SK-N-SH (cell line): Measurements from ENCODE around the gene PLCXD1. TPM values are rescaled to one million over a fixed set of nuclear protein-coding genes. Genes with fewer than 3 reads are reported as not detected.

ENCODE experiments used
- CTCF ChIA-PET: fragments of 300-600, 350-600 bp; formaldehyde crosslinking; extraction: SDS; loops from one replicate; lab custom pipeline; 2021; lab: Yijun Ruan, JAX
- POLR2A ChIA-PET: fragments of 350-600 bp; sonication (Branson Sonifier 250); formaldehyde crosslinking; extraction: SDS; loops from one replicate; lab custom pipeline; 2020; ENCODE audit warnings: antibody characterized with exemption, inconsistent platforms; lab: Yijun Ruan, JAX
- DNase-seq: peaks from one replicate; pipeline ENCODE4 v3.0.0; 2012
- H2AFZ ChIP-seq: fragments of 200-600 bp; sonication (generic); 2 replicates; pipeline ENCODE4 v1.8.1; 2016; ENCODE audit warnings: antibody characterized with exemption, mild to moderate bottlenecking, low read depth
- H3F3A ChIP-seq: fragments of 200-600 bp; sonication (generic); replicated peaks from 2 replicates; pipeline ENCODE3; 2016; ENCODE audit warnings: antibody characterized with exemption, mild to moderate bottlenecking; ENCODE audit not compliant: insufficient read depth
- H3K27ac ChIP-seq, 2 experiments: fragments of 200-500 bp in 1 of 2; fragments of 200-600 bp in 1 of 2; sonication (Bioruptor generic) in 1 of 2; sonication (generic), shearing (Covaris generic) in 1 of 2; 2 replicates each; pipeline versions ENCODE4 v1.5.1 to v1.6.1; 2014 to 2016; ENCODE audit warnings: low read depth in 2 of 2, inconsistent platforms in 1 of 2, low read length in 1 of 2, mild to moderate bottlenecking in 1 of 2, mixed read lengths in 1 of 2
- H3K27me3 ChIP-seq: fragments of 200-600 bp; sonication (generic), shearing (Covaris generic); 2 replicates; pipeline ENCODE4 v1.6.1; 2016; ENCODE audit warnings: mixed run types; ENCODE audit not compliant: insufficient read depth
- H3K36me3 ChIP-seq, 2 experiments: fragments of 200-500 bp in 1 of 2; fragments of 200-600 bp in 1 of 2; sonication (Bioruptor generic) in 1 of 2; sonication (generic) in 1 of 2; replicated peaks in 1 of 2; 2 replicates each; pipeline versions ENCODE3 to v1.5.1; 2014 to 2016; ENCODE audit warnings: low read length in 1 of 2, mild to moderate bottlenecking in 1 of 2; ENCODE audit not compliant: insufficient read depth in 2 of 2, control insufficient read depth in 1 of 2
- H3K4me1 ChIP-seq, 2 experiments: fragments of 200-500 bp in 1 of 2; fragments of 200-600 bp in 1 of 2; sonication (Bioruptor generic) in 1 of 2; sonication (generic), shearing (Covaris generic) in 1 of 2; 2 replicates each; pipeline versions ENCODE4 v1.5.1 to v1.6.1; 2014 to 2016; ENCODE audit warnings: low read depth in 1 of 2, low read length in 1 of 2, mixed run types in 1 of 2; ENCODE audit not compliant: insufficient read depth in 2 of 2, control insufficient read depth in 1 of 2
- H3K4me2 ChIP-seq: fragments of 200-600 bp; sonication (generic), shearing (Covaris generic); 2 replicates; pipeline ENCODE4 v1.6.1; 2017; ENCODE audit warnings: mixed run types
- H3K4me3 ChIP-seq, 2 experiments: fragments of 200-500 bp in 1 of 2; fragments of 200-600 bp in 1 of 2; sonication (Bioruptor generic) in 1 of 2; sonication (generic), shearing (Covaris generic) in 1 of 2; 2 replicates each; pipeline versions ENCODE4 v1.5.1 to v1.8.1; 2014 to 2016; ENCODE audit warnings: low read depth in 2 of 2, inconsistent platforms in 1 of 2, low read length in 1 of 2, mild to moderate bottlenecking in 1 of 2, mixed read lengths in 1 of 2, moderate library complexity in 1 of 2
- H3K79me2 ChIP-seq: fragments of 200-600 bp; sonication (generic); 2 replicates; pipeline ENCODE4 v1.8.1; 2017; ENCODE audit warnings: mild to moderate bottlenecking; ENCODE audit not compliant: insufficient read depth
- H3K9ac ChIP-seq: fragments of 200-600 bp; sonication (generic); 2 replicates; pipeline ENCODE4 v1.6.1; 2017; ENCODE audit warnings: mixed run types
- H3K9me2 ChIP-seq: fragments of 200-600 bp; sonication (generic); 2 replicates; pipeline ENCODE4 v1.6.1; 2017; ENCODE audit warnings: mixed run types
- H3K9me3 ChIP-seq: fragments of 200-600 bp; sonication (generic); 2 replicates; pipeline ENCODE4 v1.6.1; 2017; ENCODE audit warnings: mixed run types, mild to moderate bottlenecking, moderate library complexity
- H4K20me1 ChIP-seq: fragments of 200-600 bp; sonication (generic); 2 replicates; pipeline ENCODE4 v1.6.1; 2017; ENCODE audit warnings: mild to moderate bottlenecking, mixed run types; ENCODE audit not compliant: insufficient read depth
- CHD2 ChIP-seq: fragments of 150-350 bp; IDR thresholded peaks from 2 replicates; pipeline ENCODE4 v1.6.1; 2018; ENCODE audit warnings: low read length; ENCODE audit not compliant: partially characterized antibody
- CTCF ChIP-seq: fragments of 200-600 bp; sonication (generic); IDR thresholded peaks from 2 replicates; pipeline ENCODE4 v1.6.1; 2017; ENCODE audit warnings: antibody characterized with exemption, mild to moderate bottlenecking, moderate library complexity
- FOSL2 ChIP-seq: IDR thresholded peaks from 2 replicates; pipeline ENCODE4 v1.4.0; 2012; ENCODE audit warnings: low read depth, mild to moderate bottlenecking, moderate library complexity, borderline replicate concordance
- GATA2 ChIP-seq: sonication (generic); formaldehyde crosslinking; IDR thresholded peaks from 2 replicates; pipeline ENCODE4 v1.5.0; 2020; ENCODE audit warnings: mild to moderate bottlenecking, missing genetic modification reagents
- JUND ChIP-seq: IDR thresholded peaks from 2 replicates; pipeline ENCODE4 v1.4.0; 2012
- MAX ChIP-seq: IDR thresholded peaks from 2 replicates; pipeline ENCODE4 v1.4.0; 2012; ENCODE audit warnings: low read depth
- MXI1 ChIP-seq: IDR thresholded peaks from 2 replicates; pipeline ENCODE4 v1.6.1; 2012; ENCODE audit warnings: mild to moderate bottlenecking, low read depth, low read length, improper control_type of control experiment
- NRF1 ChIP-seq: IDR thresholded peaks from 2 replicates; pipeline ENCODE4 v1.6.1; 2012; ENCODE audit warnings: low read depth, mild to moderate bottlenecking, low read length
- POLR2AphosphoS5 ChIP-seq: IDR thresholded peaks from 2 replicates; pipeline ENCODE4 v1.6.1; 2012; ENCODE audit warnings: low read depth, low read length
- SIN3A ChIP-seq: IDR thresholded peaks from 2 replicates; pipeline ENCODE4 v1.6.1; 2012; ENCODE audit warnings: low read depth, mild to moderate bottlenecking, low read length, moderate library complexity, borderline replicate concordance
- SMC3 ChIP-seq: IDR thresholded peaks from 2 replicates; pipeline ENCODE4 v1.6.1; 2012; ENCODE audit warnings: low read depth, low read length, improper control_type of control experiment
- USF2 ChIP-seq: fragments of 150-350 bp; IDR thresholded peaks from 2 replicates; pipeline ENCODE4 v1.6.1; 2017; ENCODE audit warnings: antibody characterized with exemption, low read length, low read depth, borderline replicate concordance
- WGBS: methylation state at CpG from one replicate; pipeline ENCODE4 v1.1.6; 2017; ENCODE audit warnings: low lambda C conversion rate; 5-methylcytosine and 5-hydroxymethylcytosine counted together
- polyA plus RNA-seq, 3 experiments: library from polyadenylated mRNA; depleted of rRNA; stranded (reverse); fragments of >200 nt; gene quantifications; 2 replicates each; pipeline ENCODE4 v1.2.3, GENCODE V29; 2012
- TF ChIP-seq, protein P1 (sequence below): IDR thresholded peaks from 2 replicates; pipeline ENCODE4 v1.4.0; 2012; ENCODE audit warnings: low read depth, borderline replicate concordance
- TF ChIP-seq, protein P2 (sequence below): IDR thresholded peaks from 2 replicates; pipeline ENCODE4 v1.6.1; 2012; ENCODE audit warnings: mild to moderate bottlenecking, low read depth, low read length, moderate library complexity
- TF ChIP-seq, protein P3 (sequence below): fragments of 150-350 bp; IDR thresholded peaks from 2 replicates; pipeline ENCODE4 v1.6.1; 2016; ENCODE audit warnings: mild to moderate bottlenecking, low read depth, low read length

PLCXD1 gene
- polyA plus RNA-seq, 1 of the 3 experiments (the other 2 are of a cell fraction) = 14.8 TPM

DNA sequence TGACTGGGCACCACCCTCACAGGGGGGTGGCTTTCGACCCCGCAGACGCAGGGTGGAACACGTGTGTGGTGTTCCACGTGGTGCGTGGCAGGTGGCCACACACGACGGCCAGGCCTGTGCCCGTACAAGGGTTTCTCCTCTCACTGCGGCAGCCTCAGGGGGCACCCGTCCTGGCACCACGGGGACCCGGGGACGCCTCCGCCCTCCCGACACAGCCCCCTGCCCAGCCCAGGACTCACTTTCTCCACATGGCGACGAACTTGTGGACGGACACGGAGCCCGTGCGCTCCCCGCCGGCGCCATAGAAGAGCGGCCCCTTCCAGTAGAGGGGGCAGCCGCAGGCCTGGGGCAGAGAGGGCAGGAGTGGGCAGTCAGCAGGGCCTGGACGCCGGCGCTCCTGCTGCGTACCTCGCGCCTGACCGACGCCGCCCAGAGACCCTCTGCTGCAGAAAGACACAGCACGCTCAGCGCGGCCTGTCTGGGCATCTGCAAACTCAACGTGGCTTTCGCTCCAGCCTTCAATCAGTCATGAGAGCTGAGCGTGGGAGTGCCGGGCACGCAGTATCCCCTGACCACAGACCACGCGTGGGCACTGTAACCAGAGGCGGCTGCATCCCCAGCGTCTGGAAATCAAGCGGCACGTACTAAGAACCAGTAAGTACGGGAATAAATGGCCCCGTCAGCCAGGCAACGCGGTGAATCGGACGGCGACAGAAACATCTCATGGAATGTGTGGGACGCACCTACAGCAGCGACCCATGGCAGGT, 66.4 kb downstream of the PLCXD1 start:
- Histone ChIP-seq H3K79me2 (no peaks in the 10 kb centered on the region), H3K27ac (no peak overlapping the region), H3K4me1 (no peaks in the 10 kb centered on the region; a peak in 1 of 4 replicates), H3K9ac (no peak overlapping the region), H3K9me3 (no peaks in the 10 kb centered on the region), H2AFZ (no peak overlapping the region), H3K27me3 (no peaks in the 10 kb centered on the region), H3K4me2 (no peak overlapping the region), H3K4me3 (no peak overlapping the region), H3F3A (no peaks in the 10 kb centered on the region), H4K20me1 (no peaks in the 10 kb centered on the region), H3K9me2 (no peaks in the 10 kb centered on the region), H3K36me3 (peaks cover 4% of the 10 kb centered on the region in 2 experiments)
- TF ChIP-seq MXI1 (no peak), POLR2AphosphoS5 (no peak), GATA2 (CRISPR knock-in tag) (no peak), MAX (no peak), FOSL2 (no peak), CHD2 (no peak), SIN3A (no peak), CTCF (no peak), SMC3 (no peak), NRF1 (no peak), JUND (no peak), USF2 (no peak)
- TF ChIP-seq, protein P1, sequence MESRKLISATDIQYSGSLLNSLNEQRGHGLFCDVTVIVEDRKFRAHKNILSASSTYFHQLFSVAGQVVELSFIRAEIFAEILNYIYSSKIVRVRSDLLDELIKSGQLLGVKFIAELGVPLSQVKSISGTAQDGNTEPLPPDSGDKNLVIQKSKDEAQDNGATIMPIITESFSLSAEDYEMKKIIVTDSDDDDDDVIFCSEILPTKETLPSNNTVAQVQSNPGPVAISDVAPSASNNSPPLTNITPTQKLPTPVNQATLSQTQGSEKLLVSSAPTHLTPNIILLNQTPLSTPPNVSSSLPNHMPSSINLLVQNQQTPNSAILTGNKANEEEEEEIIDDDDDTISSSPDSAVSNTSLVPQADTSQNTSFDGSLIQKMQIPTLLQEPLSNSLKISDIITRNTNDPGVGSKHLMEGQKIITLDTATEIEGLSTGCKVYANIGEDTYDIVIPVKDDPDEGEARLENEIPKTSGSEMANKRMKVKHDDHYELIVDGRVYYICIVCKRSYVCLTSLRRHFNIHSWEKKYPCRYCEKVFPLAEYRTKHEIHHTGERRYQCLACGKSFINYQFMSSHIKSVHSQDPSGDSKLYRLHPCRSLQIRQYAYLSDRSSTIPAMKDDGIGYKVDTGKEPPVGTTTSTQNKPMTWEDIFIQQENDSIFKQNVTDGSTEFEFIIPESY = no peak
- TF ChIP-seq, protein P2, sequence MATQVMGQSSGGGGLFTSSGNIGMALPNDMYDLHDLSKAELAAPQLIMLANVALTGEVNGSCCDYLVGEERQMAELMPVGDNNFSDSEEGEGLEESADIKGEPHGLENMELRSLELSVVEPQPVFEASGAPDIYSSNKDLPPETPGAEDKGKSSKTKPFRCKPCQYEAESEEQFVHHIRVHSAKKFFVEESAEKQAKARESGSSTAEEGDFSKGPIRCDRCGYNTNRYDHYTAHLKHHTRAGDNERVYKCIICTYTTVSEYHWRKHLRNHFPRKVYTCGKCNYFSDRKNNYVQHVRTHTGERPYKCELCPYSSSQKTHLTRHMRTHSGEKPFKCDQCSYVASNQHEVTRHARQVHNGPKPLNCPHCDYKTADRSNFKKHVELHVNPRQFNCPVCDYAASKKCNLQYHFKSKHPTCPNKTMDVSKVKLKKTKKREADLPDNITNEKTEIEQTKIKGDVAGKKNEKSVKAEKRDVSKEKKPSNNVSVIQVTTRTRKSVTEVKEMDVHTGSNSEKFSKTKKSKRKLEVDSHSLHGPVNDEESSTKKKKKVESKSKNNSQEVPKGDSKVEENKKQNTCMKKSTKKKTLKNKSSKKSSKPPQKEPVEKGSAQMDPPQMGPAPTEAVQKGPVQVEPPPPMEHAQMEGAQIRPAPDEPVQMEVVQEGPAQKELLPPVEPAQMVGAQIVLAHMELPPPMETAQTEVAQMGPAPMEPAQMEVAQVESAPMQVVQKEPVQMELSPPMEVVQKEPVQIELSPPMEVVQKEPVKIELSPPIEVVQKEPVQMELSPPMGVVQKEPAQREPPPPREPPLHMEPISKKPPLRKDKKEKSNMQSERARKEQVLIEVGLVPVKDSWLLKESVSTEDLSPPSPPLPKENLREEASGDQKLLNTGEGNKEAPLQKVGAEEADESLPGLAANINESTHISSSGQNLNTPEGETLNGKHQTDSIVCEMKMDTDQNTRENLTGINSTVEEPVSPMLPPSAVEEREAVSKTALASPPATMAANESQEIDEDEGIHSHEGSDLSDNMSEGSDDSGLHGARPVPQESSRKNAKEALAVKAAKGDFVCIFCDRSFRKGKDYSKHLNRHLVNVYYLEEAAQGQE = no peak
- TF ChIP-seq, protein P3, sequence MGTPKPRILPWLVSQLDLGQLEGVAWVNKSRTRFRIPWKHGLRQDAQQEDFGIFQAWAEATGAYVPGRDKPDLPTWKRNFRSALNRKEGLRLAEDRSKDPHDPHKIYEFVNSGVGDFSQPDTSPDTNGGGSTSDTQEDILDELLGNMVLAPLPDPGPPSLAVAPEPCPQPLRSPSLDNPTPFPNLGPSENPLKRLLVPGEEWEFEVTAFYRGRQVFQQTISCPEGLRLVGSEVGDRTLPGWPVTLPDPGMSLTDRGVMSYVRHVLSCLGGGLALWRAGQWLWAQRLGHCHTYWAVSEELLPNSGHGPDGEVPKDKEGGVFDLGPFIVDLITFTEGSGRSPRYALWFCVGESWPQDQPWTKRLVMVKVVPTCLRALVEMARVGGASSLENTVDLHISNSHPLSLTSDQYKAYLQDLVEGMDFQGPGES = no peak
- no peak for DNase-seq
- POLR2A ChIA-PET = no interaction called here
- WGBS = 95% methylated on average over 52 of the region's 59 CpGs
- CTCF ChIA-PET = no interaction called here
